ENCODE measurements around the gene NMT1.

The NMT1 gene

GRCh38 chr17:45127548-45128300, 66.6 kb downstream of the NMT1 start:
- intact Hi-C loops (cut with DNase I): no loop called here
- peak in 1 of 42 donors; percentile 1 for DNase-seq

DNA sequence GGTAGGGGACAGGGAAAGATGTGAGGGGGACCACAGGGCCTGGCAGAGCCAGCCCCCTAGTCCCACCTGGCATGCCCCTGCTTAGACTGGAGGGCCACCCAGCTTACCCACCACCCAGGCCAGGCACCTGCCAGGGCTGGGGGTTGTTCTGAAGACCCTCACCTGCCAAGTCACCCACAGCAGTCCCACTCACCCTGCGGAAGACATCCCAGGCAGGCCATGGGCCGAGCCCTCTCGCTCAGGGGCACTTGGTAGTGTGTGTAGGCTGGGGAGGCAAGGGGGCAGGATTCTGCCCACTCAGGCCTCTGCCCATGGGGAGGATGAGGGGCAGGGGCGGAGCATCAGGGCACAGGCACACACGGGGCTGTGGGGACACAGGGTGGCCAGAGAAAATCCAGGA, 67.2 kb downstream of the NMT1 start:
- intact Hi-C loops (cut with DNase I): no loop called here
- DNase-seq: no peak

DNA sequence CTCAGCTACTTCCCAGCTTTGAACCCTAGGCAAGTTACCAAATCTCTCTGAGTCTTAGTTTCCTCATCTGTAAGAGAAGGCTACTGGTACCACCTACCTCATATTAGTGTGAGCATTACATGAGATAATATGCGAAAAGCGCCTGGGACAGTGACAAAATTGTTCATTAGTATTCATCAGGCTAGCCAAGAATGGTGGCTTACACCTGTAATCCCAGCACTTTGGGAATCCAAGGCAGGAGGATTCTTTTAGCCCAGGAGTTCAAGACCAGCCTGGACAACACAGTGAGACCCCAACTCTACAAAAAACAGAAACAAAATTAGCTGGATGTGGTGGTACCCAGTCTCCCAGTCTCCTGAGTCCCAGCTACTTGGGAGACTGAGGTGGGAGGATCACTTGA, 67.9 kb downstream of the NMT1 start:
- intact Hi-C loops (cut with DNase I): no loop called here
- DNase-seq: no peak

- intact Hi-C loops (cut with DNase I): no loop called here
Measured at GRCh38 chr17:45129426-45129939, 68.4 kb downstream of the NMT1 start.

GRCh38 chr17:45129940-45130680, 69.0 kb downstream of the NMT1 start:
- intact Hi-C loops (cut with DNase I): no loop called here
- no peak for DNase-seq

More at GRCh38 chr17:45129426-45129939, 68.4 kb downstream of the NMT1 start:
- DNase-seq: no peak

- intact Hi-C loops (cut with DNase I): no loop called here
Measured at GRCh38 chr17:45130681-45131615, 69.8 kb downstream of the NMT1 start.

GRCh38 chr17:45131616-45132319, 70.7 kb downstream of the NMT1 start:
- intact Hi-C loops (cut with DNase I): no loop called here
- peak in 23 of 42 donors; percentile 15 to 71 (median 48) for DNase-seq

More at GRCh38 chr17:45130681-45131615, 69.8 kb downstream of the NMT1 start:
- no peak for DNase-seq

DNA sequence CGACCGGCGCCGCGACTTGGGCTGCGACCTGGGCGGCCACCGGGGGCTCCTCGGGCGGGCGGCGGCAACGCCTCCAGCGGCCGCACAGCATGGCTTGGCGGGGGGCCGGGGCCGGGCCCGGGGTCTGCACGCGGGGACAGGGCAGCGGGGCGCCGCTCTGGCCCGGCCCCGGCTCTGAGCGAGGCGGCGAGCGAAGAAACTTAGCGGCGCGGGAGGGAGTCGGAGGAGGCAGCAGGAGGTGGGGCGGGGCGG, 71.1 kb downstream of the NMT1 start, which contains the start of gene PLCD3:
TSS of gene PLCD3 (minus strand) at position 196 of the 252 bp plus-strand sequence. CDS start at position 91, 105 bp downstream.
- no peak for DNase-seq
- intact Hi-C loops (cut with DNase I): no loop called here

DNA sequence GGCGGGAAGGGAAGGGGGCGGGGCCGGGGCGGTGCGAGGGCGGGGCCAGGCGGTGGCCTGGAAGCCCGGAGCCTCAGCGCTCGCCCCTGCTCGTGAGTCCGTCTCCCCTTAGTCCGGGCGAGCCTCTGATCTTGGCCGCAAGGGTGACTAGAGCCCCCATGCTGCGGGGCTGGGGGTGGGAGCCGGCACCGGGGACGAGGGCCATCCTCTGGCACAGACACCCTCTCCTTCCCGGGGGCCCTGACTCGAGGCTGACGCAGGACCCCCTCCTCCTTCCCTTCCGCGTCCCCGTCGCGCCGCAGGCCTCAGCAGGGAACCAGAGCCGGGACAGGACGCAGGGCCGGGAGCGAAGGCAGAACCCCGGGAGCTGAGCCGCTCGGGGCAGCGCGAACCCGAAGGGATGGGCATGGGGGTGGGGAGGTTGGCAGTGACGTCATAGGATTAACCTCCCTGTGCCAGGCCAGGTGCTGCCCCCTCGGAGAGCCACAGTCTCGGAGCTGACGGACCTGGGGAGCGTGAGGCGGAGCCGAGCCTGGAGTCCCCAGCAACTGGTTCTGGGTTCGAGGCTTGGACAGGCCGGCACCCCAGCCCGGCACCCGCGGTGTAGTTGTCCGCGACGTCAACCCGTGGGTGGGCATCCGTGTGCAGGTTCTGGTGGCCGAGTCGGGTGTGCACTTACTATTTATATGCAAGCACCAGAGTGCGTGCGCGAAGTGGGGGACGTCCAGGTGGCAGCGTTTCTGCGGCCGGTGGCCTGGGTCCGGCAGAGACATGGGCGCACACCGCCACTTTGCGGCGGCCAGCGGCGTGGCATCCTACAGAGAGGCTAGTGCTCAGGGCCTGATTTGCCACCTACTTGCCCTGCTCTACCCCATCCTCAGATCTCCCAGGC, 71.7 kb downstream of the NMT1 start:
- peak; percentile 50 to 91 (median 79) for DNase-seq
- intact Hi-C loops (cut with DNase I): no loop called here

- intact Hi-C loops (cut with DNase I): no loop called here
- DNase-seq: peak; percentile 90 to 99 (median 96)
Measured at GRCh38 chr17:45135192-45135977, 74.3 kb downstream of the NMT1 start, which contains the start of gene ACBD4. Gene ACBD4, plus strand, starts transcription at chr17:45135687. Its CDS starts 458 bp downstream, at chr17:45136145.

DNA sequence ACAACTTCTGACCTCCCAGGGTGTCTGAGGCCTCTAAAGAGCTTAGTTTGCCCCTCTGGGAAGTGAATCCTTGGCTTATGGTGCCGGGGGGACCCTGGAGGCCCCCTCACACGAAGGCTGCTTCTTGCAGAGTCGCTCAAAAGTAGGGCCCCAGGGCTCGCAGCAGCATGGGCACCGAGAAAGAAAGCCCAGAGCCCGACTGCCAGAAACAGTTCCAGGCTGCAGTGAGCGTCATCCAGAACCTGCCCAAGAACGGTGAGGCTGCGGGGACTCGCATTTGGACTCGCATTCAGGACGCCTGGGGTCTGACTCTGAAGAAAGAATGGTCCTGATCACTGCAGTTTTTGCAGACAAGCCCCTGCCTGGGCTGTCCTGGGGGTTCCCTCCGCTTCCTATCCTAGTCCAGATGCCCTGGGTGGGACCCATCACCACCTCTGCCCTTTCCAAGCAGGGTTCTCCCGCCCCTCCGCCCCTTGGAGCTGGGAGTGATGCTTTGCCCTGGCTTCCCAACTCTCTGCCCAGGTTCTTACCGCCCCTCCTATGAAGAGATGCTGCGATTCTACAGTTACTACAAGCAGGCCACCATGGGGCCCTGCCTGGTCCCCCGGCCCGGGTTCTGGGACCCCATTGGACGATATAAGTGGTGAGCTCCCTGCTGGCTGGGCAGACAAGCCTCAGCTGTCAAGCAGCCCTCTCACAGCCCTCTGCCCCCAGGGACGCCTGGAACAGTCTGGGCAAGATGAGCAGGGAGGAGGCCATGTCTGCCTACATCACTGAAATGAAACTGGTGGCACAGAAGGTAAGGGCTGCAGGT, 75.1 kb downstream of the NMT1 start:
- intact Hi-C loops (cut with DNase I): loop anchor here (2.0 kb wide), 1 partner anchor 61 kb away; no protein-coding TSS in a partner anchor
- DNase-seq: peak in 3 of 42 donors; percentile 27 to 43 (median 28)

GRCh38 chr17:45136846-45137560, 75.9 kb downstream of the NMT1 start:
- intact Hi-C loops (cut with DNase I): loop anchor here (2.0 kb wide), 1 partner anchor 60 kb away; no protein-coding TSS in a partner anchor
- DNase-seq: no peak

DNA sequence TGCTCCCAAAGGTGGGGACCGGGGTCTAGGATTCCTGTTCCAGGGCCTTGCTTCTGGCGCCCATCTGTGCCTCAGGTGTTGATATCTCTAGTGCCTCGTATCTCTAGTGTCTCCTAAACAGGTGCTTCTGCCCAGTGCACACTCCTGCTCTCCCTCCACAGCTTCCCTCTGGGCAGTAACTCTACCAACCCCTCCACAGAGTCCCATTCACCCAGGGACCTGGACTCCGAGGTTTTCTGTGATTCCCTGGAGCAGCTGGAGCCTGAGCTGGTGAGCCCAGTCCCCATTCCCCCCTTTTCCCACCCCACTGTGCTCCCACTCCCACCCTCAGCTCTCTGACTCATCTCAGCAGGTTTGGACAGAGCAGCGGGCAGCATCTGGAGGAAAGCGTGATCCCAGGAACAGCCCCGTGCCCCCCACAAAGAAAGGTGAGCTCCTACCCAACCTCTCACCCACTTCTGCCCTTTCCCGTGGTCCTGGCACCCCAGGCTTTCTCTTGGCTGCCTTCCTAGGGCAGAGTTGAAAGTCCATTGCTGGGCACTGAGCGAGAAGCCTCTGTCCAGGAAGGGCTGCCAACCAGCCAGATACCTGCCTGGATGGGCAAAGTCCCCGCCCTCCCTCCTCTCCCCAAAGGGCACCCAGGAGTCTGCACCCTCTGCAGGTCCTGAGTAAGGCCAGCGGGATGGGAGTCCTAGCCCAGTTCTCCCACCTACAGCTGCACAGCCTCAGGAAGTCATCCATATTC, 76.6 kb downstream of the NMT1 start:
- DNase-seq: no peak
- intact Hi-C loops (cut with DNase I): loop anchor here (2.0 kb wide), 1 partner anchor 59 kb away; no protein-coding TSS in a partner anchor

GRCh38 chr17:45138911-45139532, 77.9 kb downstream of the NMT1 start:
- intact Hi-C loops (cut with DNase I): no loop called here

More at GRCh38 chr17:45138911-45139532, 77.9 kb downstream of the NMT1 start:
- peak in 8 of 42 donors; percentile 24 to 67 (median 46) for DNase-seq
